Hepatocyte (in vitro differentiated cells): ENCODE measurements around the gene PPIB. TPM values are rescaled to one million over a fixed set of nuclear protein-coding genes. Genes with fewer than 3 reads are reported as not detected.

ENCODE experiments used
- DNase-seq: peaks from one replicate; pipeline ENCODE4 v3.0.0-alpha.2; 2016; ENCODE audit warnings: low spot score
- H2AFZ ChIP-seq: fragments of 200-600 bp; sonication (generic); 2 replicates; pipeline ENCODE4 v1.6.0; 2016; ENCODE audit warnings: antibody characterized with exemption, mild to moderate bottlenecking
- H3K27ac ChIP-seq: fragments of 200-600 bp; sonication (generic); 2 replicates; pipeline ENCODE4 v1.5.1; 2016; ENCODE audit warnings: mild to moderate bottlenecking
- H3K27me3 ChIP-seq: fragments of 200-600 bp; sonication (generic); 2 replicates; pipeline ENCODE4 v1.6.1; 2016
- H3K36me3 ChIP-seq: fragments of 200-600 bp; sonication (generic); replicated peaks from 2 replicates; pipeline ENCODE4 v1.5.1; 2016; ENCODE audit warnings: low read depth; ENCODE audit not compliant: insufficient read depth
- H3K4me1 ChIP-seq: fragments of 200-600 bp; sonication (generic); 2 replicates; pipeline ENCODE4 v1.5.1; 2016; ENCODE audit warnings: mild to moderate bottlenecking, moderate library complexity; ENCODE audit not compliant: insufficient read depth
- H3K4me2 ChIP-seq: fragments of 200-600 bp; sonication (generic); 2 replicates; pipeline ENCODE4 v1.6.0; 2016
- H3K4me3 ChIP-seq: fragments of 200-600 bp; sonication (generic); 2 replicates; pipeline ENCODE4 v1.5.1; 2016; ENCODE audit warnings: mild to moderate bottlenecking
- H3K79me2 ChIP-seq: fragments of 200-600 bp; sonication (generic); 2 replicates; pipeline ENCODE4 v1.6.0; 2017; ENCODE audit warnings: mild to moderate bottlenecking
- H3K9me2 ChIP-seq: fragments of 200-600 bp; sonication (generic); replicated peaks from 2 replicates; pipeline ENCODE4 v1.6.0; 2017; ENCODE audit warnings: mild to moderate bottlenecking; ENCODE audit not compliant: insufficient read depth
- H3K9me3 ChIP-seq: fragments of 200-600 bp; sonication (generic); 2 replicates; pipeline ENCODE4 v1.5.1; 2016; ENCODE audit warnings: low read depth, mild to moderate bottlenecking
- H4K20me1 ChIP-seq: fragments of 200-600 bp; sonication (generic); 2 replicates; pipeline ENCODE4 v1.6.0; 2016; ENCODE audit warnings: mild to moderate bottlenecking; ENCODE audit not compliant: insufficient read depth, poor library complexity, severe bottlenecking
- EZH2 ChIP-seq: fragments of 200-600 bp; sonication (generic); IDR thresholded peaks from 2 replicates; pipeline ENCODE4 v1.6.1; 2016; ENCODE audit warnings: antibody characterized with exemption, mild to moderate bottlenecking, borderline replicate concordance
- EZH2phosphoT487 ChIP-seq: fragments of 200-600 bp; sonication (generic); IDR thresholded peaks from one replicate; pipeline ENCODE4 v1.6.1; 2018; ENCODE audit warnings: antibody characterized with exemption, mild to moderate bottlenecking, low read depth, moderate library complexity; ENCODE audit not compliant: unreplicated experiment, severe bottlenecking
- WGBS: methylation state at CpG from one replicate; pipeline ENCODE4 v1.1.6; 2016; ENCODE audit warnings: low lambda C conversion rate; ENCODE audit errors: missing lambda C conversion rate; 5-methylcytosine and 5-hydroxymethylcytosine counted together
- polyA plus RNA-seq: library from polyadenylated mRNA; unstranded; fragments of >200 nt; fragmentation: Nextera tagmentation; extraction: Ambion mirVana; gene quantifications from 2 replicates; pipeline ENCODE4 v1.2.1, GENCODE V29; 2016
- total RNA-seq: library from RNA; depleted of rRNA; stranded (reverse); fragments of >200 nt; gene quantifications from 2 replicates; pipeline ENCODE4 v1.2.3, GENCODE V29; 2014
- TF ChIP-seq, protein P1 (sequence below): fragments of 200-600 bp; sonication (generic); IDR thresholded peaks from 2 replicates; pipeline ENCODE4 v1.5.1; 2016; ENCODE audit warnings: antibody characterized with exemption, mild to moderate bottlenecking; ENCODE audit not compliant: poor library complexity

Gene PPIB
- total and polyA plus RNA-seq, 2 experiments from 2014 or later: 799 to 1,542 TPM

DNA sequence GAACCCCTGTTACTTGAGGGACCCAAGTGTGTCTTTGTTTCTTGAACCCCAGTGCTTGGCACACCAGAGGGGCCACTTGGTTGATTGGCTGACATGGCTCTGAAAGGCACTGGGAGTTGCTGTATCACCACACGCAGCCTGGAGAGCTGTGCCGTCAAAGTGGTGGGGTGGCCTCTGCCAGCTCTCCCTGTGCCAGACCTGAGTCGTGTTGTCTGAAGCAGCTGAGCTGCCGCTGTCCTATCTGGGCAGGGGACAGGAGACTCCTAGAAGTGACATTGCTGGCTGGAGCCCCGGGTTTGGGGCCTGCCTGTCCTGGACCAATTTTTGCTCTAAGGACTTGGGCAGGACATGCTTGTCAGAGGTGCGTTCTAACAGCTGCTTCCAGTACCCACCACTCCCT, 16.8 kb downstream of the PPIB start:
- H4K20me1 ChIP-seq: no peaks in the 10 kb centered on the region
- no peaks in the 10 kb centered on the region for H3K9me3 ChIP-seq
- no peaks in the 10 kb centered on the region for H3K79me2 ChIP-seq
- H3K4me2 ChIP-seq: no peak overlapping the region
- 89% methylated on average over 6 of the region's 6 CpGs for WGBS
- peaks cover 2% of the 10 kb centered on the region for H3K36me3 ChIP-seq
- H2AFZ ChIP-seq: no peak overlapping the region
- H3K4me3 ChIP-seq: no peak overlapping the region
- no peak overlapping the region for H3K27ac ChIP-seq
- H3K4me1 ChIP-seq: peaks cover 9% of the 10 kb centered on the region
- TF ChIP-seq, protein P1, sequence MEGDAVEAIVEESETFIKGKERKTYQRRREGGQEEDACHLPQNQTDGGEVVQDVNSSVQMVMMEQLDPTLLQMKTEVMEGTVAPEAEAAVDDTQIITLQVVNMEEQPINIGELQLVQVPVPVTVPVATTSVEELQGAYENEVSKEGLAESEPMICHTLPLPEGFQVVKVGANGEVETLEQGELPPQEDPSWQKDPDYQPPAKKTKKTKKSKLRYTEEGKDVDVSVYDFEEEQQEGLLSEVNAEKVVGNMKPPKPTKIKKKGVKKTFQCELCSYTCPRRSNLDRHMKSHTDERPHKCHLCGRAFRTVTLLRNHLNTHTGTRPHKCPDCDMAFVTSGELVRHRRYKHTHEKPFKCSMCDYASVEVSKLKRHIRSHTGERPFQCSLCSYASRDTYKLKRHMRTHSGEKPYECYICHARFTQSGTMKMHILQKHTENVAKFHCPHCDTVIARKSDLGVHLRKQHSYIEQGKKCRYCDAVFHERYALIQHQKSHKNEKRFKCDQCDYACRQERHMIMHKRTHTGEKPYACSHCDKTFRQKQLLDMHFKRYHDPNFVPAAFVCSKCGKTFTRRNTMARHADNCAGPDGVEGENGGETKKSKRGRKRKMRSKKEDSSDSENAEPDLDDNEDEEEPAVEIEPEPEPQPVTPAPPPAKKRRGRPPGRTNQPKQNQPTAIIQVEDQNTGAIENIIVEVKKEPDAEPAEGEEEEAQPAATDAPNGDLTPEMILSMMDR: no peak
- no peak for TF ChIP-seq EZH2phosphoT487
- TF ChIP-seq EZH2: no peak
- no peaks in the 10 kb centered on the region for H3K27me3 ChIP-seq
- no peak for DNase-seq
- H3K9me2 ChIP-seq: no peaks in the 10 kb centered on the region

DNA sequence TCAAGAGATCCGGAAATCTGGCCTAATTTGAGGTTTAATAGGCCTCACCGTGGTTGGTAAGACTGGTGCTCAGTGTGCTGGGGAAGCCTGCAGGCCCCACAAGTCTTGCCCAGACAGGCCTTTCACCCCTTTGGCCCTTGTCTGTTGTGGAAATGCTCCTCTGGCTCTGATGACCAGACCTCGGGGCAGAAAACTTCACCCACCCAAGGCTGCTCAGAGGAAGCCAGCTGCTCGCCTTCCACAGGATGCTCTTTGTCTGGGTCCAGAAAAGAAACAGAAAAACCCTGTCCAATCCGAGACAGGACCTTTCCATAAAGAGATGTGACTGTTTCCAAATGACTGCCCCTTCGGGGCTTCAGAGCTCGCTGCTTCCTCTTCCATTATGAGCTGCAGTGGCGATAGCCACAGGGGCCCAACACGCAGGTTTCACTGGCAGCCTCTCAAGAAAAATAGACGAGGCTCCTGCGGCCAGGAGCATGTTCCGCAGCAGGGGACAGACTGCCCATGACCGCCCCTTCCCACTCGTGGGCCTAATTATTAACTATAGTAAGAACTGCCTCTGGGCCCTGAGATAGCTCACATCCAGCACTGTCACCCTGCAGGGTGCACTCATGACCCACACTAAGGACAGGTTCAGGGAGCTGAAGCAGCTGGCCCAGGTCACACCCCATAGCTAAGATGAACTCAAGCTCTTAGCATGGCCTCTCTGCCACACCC, 18.1 kb downstream of the PPIB start:
- no peak overlapping the region for H3K27ac ChIP-seq
- no peak overlapping the region for H3K4me2 ChIP-seq
- H3K27me3 ChIP-seq: no peaks in the 10 kb centered on the region
- H3K4me1 ChIP-seq: peaks cover 9% of the 10 kb centered on the region
- H3K79me2 ChIP-seq: no peaks in the 10 kb centered on the region
- TF ChIP-seq EZH2: no peak
- no peak for TF ChIP-seq EZH2phosphoT487
- TF ChIP-seq, protein P1: no peak
- no peak for DNase-seq
- H3K4me3 ChIP-seq: no peak overlapping the region
- H2AFZ ChIP-seq: no peak overlapping the region
- 90% methylated on average over 14 of the region's 14 CpGs for WGBS
- no peaks in the 10 kb centered on the region for H3K9me2 ChIP-seq
- H4K20me1 ChIP-seq: no peaks in the 10 kb centered on the region
- H3K36me3 ChIP-seq: peaks cover 3% of the 10 kb centered on the region
- no peaks in the 10 kb centered on the region for H3K9me3 ChIP-seq

- TF ChIP-seq EZH2: no peak
- no peak for TF ChIP-seq EZH2phosphoT487
- TF ChIP-seq, protein P1: no peak
- Histone ChIP-seq H3K27ac (no peak overlapping the region), H2AFZ (no peak overlapping the region), H3K9me2 (no peaks in the 10 kb centered on the region), H3K79me2 (no peaks in the 10 kb centered on the region), H3K4me2 (no peak overlapping the region), H3K36me3 (peaks cover 3% of the 10 kb centered on the region), H3K9me3 (no peaks in the 10 kb centered on the region), H3K27me3 (no peaks in the 10 kb centered on the region), H4K20me1 (no peaks in the 10 kb centered on the region), H3K4me3 (no peak overlapping the region), H3K4me1 (peaks cover 9% of the 10 kb centered on the region)
- 83% methylated on average over 8 of the region's 8 CpGs for WGBS
- DNase-seq: no peak
Measured at GRCh38 chr15:64144192-64144564, 18.6 kb downstream of the PPIB start.
